Liver (tissue), 3 donors: Measurements from ENCODE around the gene RINL.

Experiments used
- FOXA1 ChIP-seq: IDR thresholded peaks from 2 replicates; pipeline ENCODE4 v1.6.1; 2016; ENCODE audit warnings: antibody characterized with exemption
- FOXA2 ChIP-seq: IDR thresholded peaks from 2 replicates; pipeline ENCODE4 v1.6.1; 2016; ENCODE audit warnings: antibody characterized with exemption
- RAD21 ChIP-seq, 2 donors: IDR thresholded peaks; 2 replicates each; pipeline ENCODE4 v1.6.1; 2016; ENCODE audit warnings: antibody characterized with exemption in 2 of 2, mild to moderate bottlenecking in 2 of 2
- SP1 ChIP-seq: IDR thresholded peaks from 2 replicates; pipeline ENCODE4 v1.6.1; 2018; ENCODE audit warnings: antibody characterized with exemption, mild to moderate bottlenecking
- TAF1 ChIP-seq: conservative IDR thresholded peaks from 2 replicates; pipeline ENCODE4 v1.6.1; 2016; ENCODE audit warnings: antibody characterized with exemption, mild to moderate bottlenecking
- YY1 ChIP-seq: IDR thresholded peaks from 2 replicates; pipeline ENCODE4 v1.6.1; 2016; ENCODE audit warnings: antibody characterized with exemption, mild to moderate bottlenecking
- TF ChIP-seq, protein P1 (sequence below): fragments of 150-350 bp; IDR thresholded peaks from 2 replicates; pipeline ENCODE4 v1.5.1; 2017; ENCODE audit warnings: improper control_type of control experiment, low read depth, low read length; ENCODE audit not compliant: missing input control
- donor health status: healthy.
- donor health status: healthy.

- TF ChIP-seq, protein P1, sequence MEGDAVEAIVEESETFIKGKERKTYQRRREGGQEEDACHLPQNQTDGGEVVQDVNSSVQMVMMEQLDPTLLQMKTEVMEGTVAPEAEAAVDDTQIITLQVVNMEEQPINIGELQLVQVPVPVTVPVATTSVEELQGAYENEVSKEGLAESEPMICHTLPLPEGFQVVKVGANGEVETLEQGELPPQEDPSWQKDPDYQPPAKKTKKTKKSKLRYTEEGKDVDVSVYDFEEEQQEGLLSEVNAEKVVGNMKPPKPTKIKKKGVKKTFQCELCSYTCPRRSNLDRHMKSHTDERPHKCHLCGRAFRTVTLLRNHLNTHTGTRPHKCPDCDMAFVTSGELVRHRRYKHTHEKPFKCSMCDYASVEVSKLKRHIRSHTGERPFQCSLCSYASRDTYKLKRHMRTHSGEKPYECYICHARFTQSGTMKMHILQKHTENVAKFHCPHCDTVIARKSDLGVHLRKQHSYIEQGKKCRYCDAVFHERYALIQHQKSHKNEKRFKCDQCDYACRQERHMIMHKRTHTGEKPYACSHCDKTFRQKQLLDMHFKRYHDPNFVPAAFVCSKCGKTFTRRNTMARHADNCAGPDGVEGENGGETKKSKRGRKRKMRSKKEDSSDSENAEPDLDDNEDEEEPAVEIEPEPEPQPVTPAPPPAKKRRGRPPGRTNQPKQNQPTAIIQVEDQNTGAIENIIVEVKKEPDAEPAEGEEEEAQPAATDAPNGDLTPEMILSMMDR: no peak
- no peak for TF ChIP-seq SP1
- no peak for TF ChIP-seq FOXA1
- no peak for TF ChIP-seq TAF1
- TF ChIP-seq YY1: no peak
- no peak for TF ChIP-seq FOXA2
- no peak for TF ChIP-seq RAD21 (IDR thresholded peaks at IDR 0.05)
Observed at GRCh38 chr19:38838986-38839761, 38.9 kb downstream of the RINL start.
